WERI-Rb-1 (cell line): ENCODE results near the gene GAREM1.

ENCODE experiments used
- DNase-seq: peaks from one replicate; pipeline ENCODE4 v3.0.0-alpha.2; 2020
- H3K27ac ChIP-seq: fragments of 250-450 bp; sonication (Bioruptor Pico); 2 replicates; pipeline ENCODE4 v1.5.1; 2020; ENCODE audit warnings: mild to moderate bottlenecking, moderate library complexity
- H3K27me3 ChIP-seq: fragments of 250-450 bp; sonication (Bioruptor Pico); 2 replicates; pipeline ENCODE4 v1.5.1; 2021; ENCODE audit warnings: mild to moderate bottlenecking, low read depth, moderate library complexity; ENCODE audit not compliant: insufficient read depth, severe bottlenecking
- H3K36me3 ChIP-seq: fragments of 250-450 bp; sonication (Bioruptor Pico); 2 replicates; pipeline ENCODE4 v1.5.1; 2020; ENCODE audit warnings: mild to moderate bottlenecking, moderate library complexity
- H3K4me3 ChIP-seq: 2 replicates; pipeline ENCODE4 v1.5.1; 2011; ENCODE audit warnings: low read depth, mild to moderate bottlenecking, control low read depth, low read length
- H3K9me3 ChIP-seq: fragments of 250-450 bp; sonication (Bioruptor Pico); 2 replicates; pipeline ENCODE4 v1.5.1; 2021; ENCODE audit warnings: mild to moderate bottlenecking, moderate library complexity; ENCODE audit not compliant: severe bottlenecking
- CTCF ChIP-seq: IDR thresholded peaks from 2 replicates; pipeline ENCODE4 v1.5.1; 2011; ENCODE audit warnings: low read depth, mild to moderate bottlenecking, control low read depth, inconsistent platforms, low read length

The GAREM1 gene

DNA sequence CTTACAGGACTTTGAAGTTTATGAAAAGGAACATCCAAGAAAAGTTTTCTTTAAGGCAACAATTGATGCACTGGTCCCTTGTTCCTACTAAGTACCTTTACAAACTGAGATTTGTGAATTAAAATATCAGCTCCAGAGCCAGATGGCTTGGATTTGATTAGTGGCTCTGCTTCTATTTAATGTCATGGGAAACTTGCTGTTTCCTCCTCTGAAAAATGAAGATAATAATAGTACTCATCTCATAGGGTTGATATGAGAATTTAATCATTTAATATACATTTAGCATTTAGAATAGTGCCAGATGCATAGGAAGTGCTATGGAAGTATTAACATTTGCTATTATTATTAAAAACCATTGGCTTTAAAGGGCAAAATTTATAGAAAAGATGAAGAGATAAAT lies 2.6 kb upstream of the GAREM1 start:
- no peak for DNase-seq
- H3K9me3 ChIP-seq: peaks cover 4% of the 10 kb centered on the region
- no peak overlapping the region for H3K4me3 ChIP-seq
- H3K27ac ChIP-seq: no peak overlapping the region
- no peaks in the 10 kb centered on the region for H3K36me3 ChIP-seq
- TF ChIP-seq CTCF: no peak
- peaks cover 57% of the 10 kb centered on the region for H3K27me3 ChIP-seq

DNA sequence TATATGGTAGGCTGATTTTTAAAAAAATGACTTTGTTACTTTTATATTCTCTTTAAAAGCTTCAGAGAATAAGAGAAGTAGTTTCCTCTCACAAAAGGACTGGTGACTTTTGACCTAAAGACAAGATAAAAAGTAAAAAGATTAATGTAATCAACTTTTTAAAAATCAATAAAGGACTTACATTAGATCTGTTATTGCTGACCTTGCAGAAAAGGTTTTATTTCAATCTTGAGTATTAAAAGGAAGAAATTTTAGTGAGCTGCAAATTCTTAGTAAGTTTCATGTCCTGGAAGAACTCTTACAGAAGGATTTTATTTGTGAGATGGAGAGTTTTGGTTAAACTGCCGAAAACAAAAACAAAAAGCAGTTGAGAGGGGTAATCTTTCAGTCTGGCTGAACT lies 2.2 kb upstream of the GAREM1 start:
- H3K9me3 ChIP-seq: peaks cover 4% of the 10 kb centered on the region
- no peak overlapping the region for H3K4me3 ChIP-seq
- H3K27me3 ChIP-seq: peaks cover 55% of the 10 kb centered on the region
- H3K27ac ChIP-seq: no peak overlapping the region
- no peak for DNase-seq
- no peaks in the 10 kb centered on the region for H3K36me3 ChIP-seq
- TF ChIP-seq CTCF: no peak

DNA sequence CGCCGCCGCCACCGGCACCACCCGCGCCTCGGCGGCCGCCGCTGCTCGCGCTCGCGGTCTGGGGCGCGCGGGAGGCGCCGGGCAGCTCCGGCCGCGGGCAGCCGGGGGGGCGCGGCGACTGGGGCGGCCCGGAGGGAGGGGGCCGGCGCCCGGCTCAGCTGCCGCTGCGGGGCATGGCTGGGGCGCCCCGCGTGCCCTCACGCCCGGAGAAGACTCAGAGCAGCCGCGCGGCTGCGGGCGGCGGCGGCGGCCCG lies 295 bp downstream of the GAREM1 start:
- peak overlapping the region; percentile 44 for H3K4me3 ChIP-seq
- DNase-seq: no peak
- no peak overlapping the region for H3K27ac ChIP-seq
- H3K36me3 ChIP-seq: no peaks in the 10 kb centered on the region
- peaks cover 57% of the 10 kb centered on the region for H3K27me3 ChIP-seq
- peaks cover 4% of the 10 kb centered on the region for H3K9me3 ChIP-seq
- no peak for TF ChIP-seq CTCF

- H3K27me3 ChIP-seq: peaks cover 55% of the 10 kb centered on the region
- DNase-seq: peak; percentile 17
- no peak for TF ChIP-seq CTCF
- no peaks in the 10 kb centered on the region for H3K36me3 ChIP-seq
- peaks cover 4% of the 10 kb centered on the region for H3K9me3 ChIP-seq
- H3K27ac ChIP-seq: no peak overlapping the region
- H3K4me3 ChIP-seq: peak overlapping the region; percentile 44
Observed at GRCh38 chr18:32469691-32470459, 807 bp downstream of the GAREM1 start.

- Histone ChIP-seq H3K27ac (no peak overlapping the region), H3K36me3 (no peaks in the 10 kb centered on the region), H3K27me3 (peaks cover 52% of the 10 kb centered on the region), H3K4me3 (no peak overlapping the region), H3K9me3 (peaks cover 4% of the 10 kb centered on the region)
- TF ChIP-seq CTCF: no peak
- DNase-seq: no peak
Observed at GRCh38 chr18:32469190-32469651, 1.5 kb downstream of the GAREM1 start.
